Vagina (tissue), 2 donors: ENCODE measurements around the gene ROR2. TPM values are rescaled to one million over a fixed set of nuclear protein-coding genes. Genes with fewer than 3 reads are reported as not detected.

Experiments
- DNase-seq, 2 donors: peaks; one replicate each; pipeline ENCODE4 v3.0.0-alpha.2; 2017; ENCODE audit errors: extremely low spot score in 2 of 2
- H3K27ac ChIP-seq: fragments of 200-600 bp; sonication (generic); one replicate; pipeline ENCODE4 v1.5.1; 2019
- H3K27me3 ChIP-seq: fragments of 200-600 bp; sonication (generic); one replicate; pipeline ENCODE4 v1.5.1; 2019
- H3K36me3 ChIP-seq, 2 donors: fragments of 200-600 bp; sonication (generic); one replicate each; pipeline ENCODE4 v1.5.1; 2017 to 2019
- H3K4me1 ChIP-seq: fragments of 200-600 bp; sonication (generic); one replicate; pipeline ENCODE4 v1.5.1; 2019
- H3K4me3 ChIP-seq, 2 donors: fragments of 200-600 bp; sonication (generic); 1 replicate in 1 of 2; 2 replicates in 1 of 2; pipeline ENCODE4 v1.5.1; 2016 to 2019
- H3K9me3 ChIP-seq: fragments of 200-600 bp; sonication (generic); one replicate; pipeline ENCODE4 v1.5.1; 2019
- CTCF ChIP-seq, 3 experiments: fragments of 450-650 bp in 2 of 3; fragments of 200-600 bp in 1 of 3; sonication (generic) in 1 of 3; IDR thresholded peaks; one replicate each; pipeline ENCODE4 v1.5.1; 2017 to 2019; ENCODE audit warnings: antibody characterized with exemption in 3 of 3, mild to moderate bottlenecking in 2 of 3, moderate library complexity in 2 of 3
- POLR2A ChIP-seq, 2 donors: fragments of 450-650 bp; IDR thresholded peaks; one replicate each; pipeline ENCODE4 v1.6.1; 2017; ENCODE audit warnings: antibody characterized with exemption in 2 of 2, mild to moderate bottlenecking in 2 of 2, moderate library complexity in 2 of 2
- POLR2AphosphoS5 ChIP-seq, 2 donors: sonication (generic); formaldehyde crosslinking; IDR thresholded peaks; one replicate each; pipeline ENCODE4 v1.9.0; 2017; ENCODE audit warnings: antibody characterized with exemption in 2 of 2, mild to moderate bottlenecking in 2 of 2, low read depth in 1 of 2; ENCODE audit not compliant: insufficient read depth in 1 of 2
- intact Hi-C: fragments of 100-400 bp; cut with DNase I; formaldehyde crosslinking; loops from one replicate; pipeline ENCODE4 v1.15.1; 2023
- total RNA-seq: library from RNA; depleted of rRNA; stranded (reverse); fragments of >200 nt; gene quantifications from one replicate; pipeline ENCODE4 v1.2.3, GENCODE V29; 2016

The ROR2 gene
- total RNA-seq, 1 donor from 2014 or later, result 22.3 TPM

DNA sequence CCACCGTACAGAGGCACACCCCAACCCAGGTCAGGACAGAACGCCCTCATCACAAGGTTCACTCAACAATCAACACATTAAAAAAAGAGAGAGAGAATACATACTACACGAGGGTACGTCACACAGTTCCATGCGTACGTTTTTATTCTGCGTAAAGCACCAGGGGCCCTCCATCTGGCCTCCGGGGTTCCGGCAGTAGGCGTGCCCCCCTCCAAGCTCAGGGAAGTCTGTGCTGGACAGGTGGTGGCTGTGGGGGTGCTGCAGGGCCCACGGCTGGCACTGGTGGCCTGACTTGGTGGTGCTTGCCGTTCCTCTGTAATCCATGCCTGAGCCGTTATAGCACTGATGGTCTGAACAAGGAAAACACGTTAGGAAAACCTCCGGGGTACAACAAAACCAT, 219.2 kb downstream of the ROR2 start:
- TF ChIP-seq POLR2AphosphoS5 (IDR thresholded peaks at IDR 0.05; ENCODE audit: insufficient read depth in 1 of 2, low read depth in 1 of 2) (no peak), CTCF (IDR thresholded peaks at IDR 0.05) (no peak), POLR2A (IDR thresholded peaks at IDR 0.05) (no peak)
- peaks cover 20% of the 10 kb centered on the region for H3K4me1 ChIP-seq
- H3K9me3 ChIP-seq, result no peaks in the 10 kb centered on the region
- H3K36me3 ChIP-seq, result peaks cover 0 to 6% of the 10 kb centered on the region in 2 donors
- no peak overlapping the region for H3K27ac ChIP-seq
- no peaks in the 10 kb centered on the region for H3K27me3 ChIP-seq
- DNase-seq, result no peak
- no peak overlapping the region for H3K4me3 ChIP-seq
- intact Hi-C loops, result no loop called here

DNA sequence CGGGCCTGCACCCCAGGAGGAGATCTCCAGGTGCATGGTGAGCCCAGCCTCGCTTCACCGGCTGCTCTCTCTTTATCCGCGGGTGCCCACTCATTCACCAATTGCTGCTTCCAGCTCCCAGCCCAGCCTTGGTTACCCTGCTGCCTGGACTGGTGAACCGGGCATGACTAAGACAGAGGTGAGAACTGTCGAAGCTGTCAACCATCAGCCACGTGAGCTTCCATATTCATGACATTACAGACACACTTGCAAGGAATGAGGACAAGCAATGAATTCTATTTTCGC, 220.5 kb downstream of the ROR2 start:
- H3K4me1 ChIP-seq, result peaks cover 16% of the 10 kb centered on the region
- H3K9me3 ChIP-seq, result no peaks in the 10 kb centered on the region
- no peaks in the 10 kb centered on the region for H3K27me3 ChIP-seq
- H3K4me3 ChIP-seq, result no peak overlapping the region
- peak overlapping the region; percentile 33 for H3K27ac ChIP-seq
- TF ChIP-seq CTCF (IDR thresholded peaks at IDR 0.05), result no peak
- peak in 1 of 2 donors; percentile 37 for TF ChIP-seq POLR2AphosphoS5 (IDR thresholded peaks at IDR 0.05; ENCODE audit: insufficient read depth in 1 of 2, low read depth in 1 of 2)
- TF ChIP-seq POLR2A (IDR thresholded peaks at IDR 0.05), result no peak
- intact Hi-C loops, result no loop called here
- H3K36me3 ChIP-seq, result peaks cover 0 to 17% of the 10 kb centered on the region in 2 donors
- no peak for DNase-seq

GRCh38 chr9:91727972-91728371, 222.1 kb downstream of the ROR2 start:
- Histone ChIP-seq H3K4me3 (no peak overlapping the region), H3K27me3 (no peaks in the 10 kb centered on the region), H3K36me3 (peaks cover 0 to 30% of the 10 kb centered on the region in 2 donors), H3K9me3 (no peaks in the 10 kb centered on the region), H3K27ac (peak overlapping the region; percentile 23), H3K4me1 (peaks cover 9% of the 10 kb centered on the region)
- TF ChIP-seq POLR2A (IDR thresholded peaks at IDR 0.05) (no peak), CTCF (IDR thresholded peaks at IDR 0.05) (no peak), POLR2AphosphoS5 (IDR thresholded peaks at IDR 0.05; ENCODE audit: insufficient read depth in 1 of 2, low read depth in 1 of 2) (no peak)
- intact Hi-C loops, result no loop called here
- no peak for DNase-seq

- Histone ChIP-seq H3K9me3 (no peaks in the 10 kb centered on the region), H3K4me3 (no peak overlapping the region), H3K27ac (peak overlapping the region; percentile 23), H3K36me3 (peaks cover 0 to 30% of the 10 kb centered on the region in 2 donors), H3K4me1 (peaks cover 9% of the 10 kb centered on the region), H3K27me3 (no peaks in the 10 kb centered on the region)
- DNase-seq, result no peak
- TF ChIP-seq CTCF (IDR thresholded peaks at IDR 0.05), result peak; percentile 35 to 60 (median 44)
- TF ChIP-seq POLR2AphosphoS5 (IDR thresholded peaks at IDR 0.05; ENCODE audit: insufficient read depth in 1 of 2, low read depth in 1 of 2), result no peak
- TF ChIP-seq POLR2A (IDR thresholded peaks at IDR 0.05), result no peak
- intact Hi-C loops, result no loop called here
Observed at GRCh38 chr9:91727316-91727861, 222.6 kb downstream of the ROR2 start.

GRCh38 chr9:91726406-91727100, 223.5 kb downstream of the ROR2 start:
- TF ChIP-seq CTCF (IDR thresholded peaks at IDR 0.05), result no peak
- no peak for TF ChIP-seq POLR2A (IDR thresholded peaks at IDR 0.05)
- TF ChIP-seq POLR2AphosphoS5 (IDR thresholded peaks at IDR 0.05; ENCODE audit: insufficient read depth in 1 of 2, low read depth in 1 of 2), result no peak
- Histone ChIP-seq H3K4me3 (no peak overlapping the region), H3K27ac (no peak overlapping the region), H3K36me3 (peaks cover 0 to 30% of the 10 kb centered on the region in 2 donors), H3K27me3 (no peaks in the 10 kb centered on the region), H3K4me1 (peaks cover 9% of the 10 kb centered on the region), H3K9me3 (no peaks in the 10 kb centered on the region)
- intact Hi-C loops, result no loop called here
- DNase-seq, result peak in 1 of 2 donors; percentile 43
